ENCODE measurements around the gene CYP2W1. TPM values are rescaled to one million over a fixed set of nuclear protein-coding genes. Genes with fewer than 3 reads are reported as not detected.

Gene CYP2W1
- total RNA-seq, 1 experiment from 2014 or later, result not detected

DNA sequence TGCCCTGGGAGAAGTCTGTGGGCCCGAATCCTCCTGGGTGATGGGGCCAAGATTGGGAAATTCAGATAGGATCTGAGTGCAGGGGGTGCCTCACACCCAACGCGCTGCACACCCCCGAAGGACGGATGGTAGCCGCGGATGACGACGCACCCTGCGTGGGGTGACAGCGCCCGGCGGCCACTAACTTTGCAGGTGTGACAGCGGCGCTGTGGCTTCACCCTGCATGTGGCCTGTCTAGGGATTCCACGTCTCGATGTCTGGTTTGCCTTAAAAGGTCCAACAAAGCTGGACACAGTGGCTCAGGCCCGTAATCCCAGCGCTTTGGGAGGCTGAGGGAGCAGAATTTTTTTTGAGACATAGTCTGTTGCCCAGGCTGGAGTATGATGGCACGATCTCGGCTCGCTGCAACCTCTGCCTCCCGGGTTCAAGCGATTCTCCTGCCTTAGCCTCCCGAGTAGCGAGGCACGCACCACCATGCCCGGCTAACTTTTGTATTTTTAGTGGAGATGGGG lies 47.1 kb upstream of the CYP2W1 start:
- no peak for DNase-seq (ENCODE audit: unreplicated experiment)
- ChIA-PET CTCF (no interaction called here), POLR2A (no interaction called here)
- no TSS peak for BruUV-seq (replicated peaks)
- Mint-ChIP-seq H3K27ac (ENCODE audit: low read depth, unreplicated experiment) (no peak overlapping the region), H3K4me1 (ENCODE audit: insufficient read depth, unreplicated experiment) (no peaks in the 10 kb centered on the region), H3K27me3 (ENCODE audit: insufficient read depth, unreplicated experiment) (peaks cover 4% of the 10 kb centered on the region), H3K36me3 (ENCODE audit: insufficient read depth, unreplicated experiment) (no peaks in the 10 kb centered on the region), H3K4me3 (ENCODE audit: unreplicated experiment) (no peak overlapping the region), H3K9me3 (ENCODE audit: unreplicated experiment) (no peaks in the 10 kb centered on the region)
- TF ChIP-seq, protein P1, sequence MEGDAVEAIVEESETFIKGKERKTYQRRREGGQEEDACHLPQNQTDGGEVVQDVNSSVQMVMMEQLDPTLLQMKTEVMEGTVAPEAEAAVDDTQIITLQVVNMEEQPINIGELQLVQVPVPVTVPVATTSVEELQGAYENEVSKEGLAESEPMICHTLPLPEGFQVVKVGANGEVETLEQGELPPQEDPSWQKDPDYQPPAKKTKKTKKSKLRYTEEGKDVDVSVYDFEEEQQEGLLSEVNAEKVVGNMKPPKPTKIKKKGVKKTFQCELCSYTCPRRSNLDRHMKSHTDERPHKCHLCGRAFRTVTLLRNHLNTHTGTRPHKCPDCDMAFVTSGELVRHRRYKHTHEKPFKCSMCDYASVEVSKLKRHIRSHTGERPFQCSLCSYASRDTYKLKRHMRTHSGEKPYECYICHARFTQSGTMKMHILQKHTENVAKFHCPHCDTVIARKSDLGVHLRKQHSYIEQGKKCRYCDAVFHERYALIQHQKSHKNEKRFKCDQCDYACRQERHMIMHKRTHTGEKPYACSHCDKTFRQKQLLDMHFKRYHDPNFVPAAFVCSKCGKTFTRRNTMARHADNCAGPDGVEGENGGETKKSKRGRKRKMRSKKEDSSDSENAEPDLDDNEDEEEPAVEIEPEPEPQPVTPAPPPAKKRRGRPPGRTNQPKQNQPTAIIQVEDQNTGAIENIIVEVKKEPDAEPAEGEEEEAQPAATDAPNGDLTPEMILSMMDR (IDR thresholded peaks at IDR 0.05; ENCODE audit: unreplicated experiment), result no peak
- intact Hi-C loops (cut with micrococcal nuclease), result loop anchor here (2.0 kb wide), 1 partner anchor 39 kb away; the partner anchor contains the start of gene COX19

DNA sequence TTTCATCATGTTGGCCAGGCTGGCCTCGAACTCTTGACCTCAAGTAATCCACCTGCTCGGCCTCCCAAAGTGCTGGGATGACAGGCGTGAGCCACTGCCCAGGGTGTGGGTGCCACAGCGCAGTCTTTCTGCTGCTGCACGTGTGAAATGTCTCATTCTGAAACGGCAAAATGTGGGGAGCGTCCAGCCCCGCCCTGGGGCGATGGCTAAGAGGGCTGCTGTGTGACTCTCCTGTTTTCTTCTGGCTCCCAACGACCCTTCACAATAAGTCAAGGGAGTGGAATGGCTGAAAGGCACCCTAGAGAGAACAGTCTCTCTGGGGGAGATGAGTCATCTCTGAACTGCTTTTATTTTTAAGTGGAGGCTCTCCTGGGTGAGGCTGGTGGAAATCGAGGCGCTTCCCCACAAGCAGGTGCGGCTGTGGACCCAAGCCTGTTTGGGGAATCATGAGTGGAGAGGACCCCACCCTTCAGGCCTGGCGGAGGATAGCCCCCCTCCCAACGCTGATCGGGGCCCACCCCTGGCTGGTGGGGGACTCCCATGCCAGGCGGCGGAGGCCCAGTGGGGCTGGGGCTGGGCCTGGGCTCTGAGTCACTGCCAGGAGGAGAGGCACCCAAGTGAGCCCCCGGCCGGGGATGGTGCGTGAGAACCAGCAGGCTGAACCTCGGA lies 46.5 kb upstream of the CYP2W1 start:
- Mint-ChIP-seq H3K4me3 (ENCODE audit: unreplicated experiment) (no peak overlapping the region), H3K36me3 (ENCODE audit: insufficient read depth, unreplicated experiment) (no peaks in the 10 kb centered on the region), H3K9me3 (ENCODE audit: unreplicated experiment) (no peaks in the 10 kb centered on the region), H3K27ac (ENCODE audit: low read depth, unreplicated experiment) (no peak overlapping the region), H3K4me1 (ENCODE audit: insufficient read depth, unreplicated experiment) (no peaks in the 10 kb centered on the region), H3K27me3 (ENCODE audit: insufficient read depth, unreplicated experiment) (peaks cover 10% of the 10 kb centered on the region)
- TF ChIP-seq, protein P1 (IDR thresholded peaks at IDR 0.05; ENCODE audit: unreplicated experiment), result no peak
- no TSS peak for BruUV-seq (replicated peaks)
- ChIA-PET POLR2A (no interaction called here), CTCF (no interaction called here)
- intact Hi-C loops (cut with micrococcal nuclease), result loop anchor here (2.0 kb wide), 1 partner anchor 38 kb away; the partner anchor contains the start of gene COX19
- DNase-seq (ENCODE audit: unreplicated experiment), result peak; percentile 83

DNA sequence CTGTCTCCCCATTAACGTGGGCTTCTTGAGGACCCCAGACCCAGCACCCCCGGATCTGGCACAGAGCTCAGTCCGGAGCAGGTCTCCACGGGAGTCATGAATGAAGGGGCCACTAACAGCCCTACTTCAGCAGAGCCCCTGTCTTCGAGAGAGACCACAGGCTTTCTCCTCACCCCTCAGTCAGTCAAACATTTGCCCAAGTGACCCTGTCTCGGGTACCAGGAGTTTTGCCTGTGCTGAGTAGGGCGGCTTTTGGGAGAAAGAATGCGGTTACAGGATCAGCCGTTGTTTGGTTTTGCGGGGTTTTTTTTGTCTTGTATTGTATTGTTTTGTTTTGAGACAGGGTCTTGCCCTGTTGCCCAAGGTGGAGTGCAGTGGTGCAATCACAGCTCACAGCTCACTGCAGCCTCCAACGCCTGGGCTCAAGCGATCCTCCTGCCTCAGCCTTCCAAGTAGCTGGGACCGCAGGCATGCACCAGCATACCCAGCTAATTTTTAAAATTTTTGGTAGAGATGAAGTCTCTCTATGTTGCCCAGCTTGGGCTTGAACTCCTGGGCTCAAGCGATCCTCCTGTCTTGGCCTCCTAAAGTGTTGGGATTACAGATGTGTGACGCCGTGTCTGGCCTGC lies 45.0 kb upstream of the CYP2W1 start:
- POLR2A ChIA-PET, result no interaction called here
- H3K9me3 Mint-ChIP-seq (ENCODE audit: unreplicated experiment), result no peaks in the 10 kb centered on the region
- BruUV-seq (replicated peaks), result no TSS peak
- CTCF ChIA-PET, result no interaction called here
- H3K4me3 Mint-ChIP-seq (ENCODE audit: unreplicated experiment), result no peak overlapping the region
- TF ChIP-seq, protein P1 (IDR thresholded peaks at IDR 0.05; ENCODE audit: unreplicated experiment), result no peak
- no peaks in the 10 kb centered on the region for H3K36me3 Mint-ChIP-seq (ENCODE audit: insufficient read depth, unreplicated experiment)
- intact Hi-C loops (cut with micrococcal nuclease), result loop anchor here (2.0 kb wide), 1 partner anchor 37 kb away; the partner anchor contains the start of gene COX19
- DNase-seq (ENCODE audit: unreplicated experiment), result no peak
- H3K4me1 Mint-ChIP-seq (ENCODE audit: insufficient read depth, unreplicated experiment), result no peaks in the 10 kb centered on the region
- H3K27ac Mint-ChIP-seq (ENCODE audit: low read depth, unreplicated experiment), result no peak overlapping the region
- peaks cover 21% of the 10 kb centered on the region for H3K27me3 Mint-ChIP-seq (ENCODE audit: insufficient read depth, unreplicated experiment)

DNA sequence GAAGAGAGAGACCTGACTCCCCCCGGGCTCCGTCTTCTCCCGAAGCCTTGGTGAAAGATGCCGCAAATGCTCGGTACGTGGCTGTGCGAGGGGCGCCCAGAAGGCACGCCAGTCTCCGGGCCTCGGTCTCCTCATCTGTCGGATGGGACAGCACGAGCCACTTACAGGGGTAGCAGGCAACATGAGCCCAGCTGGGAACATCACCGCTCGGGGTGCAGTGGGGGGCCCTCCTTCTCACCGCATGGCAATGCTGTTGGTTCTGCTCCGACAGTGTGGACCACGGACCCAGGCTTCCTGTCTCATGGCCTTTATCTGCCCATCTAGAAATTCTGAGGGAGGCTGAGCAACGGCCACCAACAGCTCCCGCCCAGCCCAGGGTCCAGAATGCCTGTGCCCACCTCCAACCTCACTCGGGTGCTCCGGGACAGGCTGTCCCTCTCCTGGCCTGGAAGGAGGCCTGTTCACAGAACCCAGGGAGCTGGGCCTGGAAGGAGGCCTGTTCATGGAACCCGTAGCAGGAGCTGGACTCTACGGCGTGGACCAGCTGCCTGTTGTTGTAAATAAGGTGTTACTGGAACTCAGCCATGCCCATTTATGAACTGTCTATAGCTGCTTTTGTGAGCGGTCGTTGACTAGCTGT lies 44.3 kb upstream of the CYP2W1 start:
- TF ChIP-seq, protein P1 (IDR thresholded peaks at IDR 0.05; ENCODE audit: unreplicated experiment), result no peak
- peaks cover 21% of the 10 kb centered on the region for H3K27me3 Mint-ChIP-seq (ENCODE audit: insufficient read depth, unreplicated experiment)
- no peak for DNase-seq (ENCODE audit: unreplicated experiment)
- H3K27ac Mint-ChIP-seq (ENCODE audit: low read depth, unreplicated experiment), result no peak overlapping the region
- no TSS peak for BruUV-seq (replicated peaks)
- H3K36me3 Mint-ChIP-seq (ENCODE audit: insufficient read depth, unreplicated experiment), result no peaks in the 10 kb centered on the region
- no peaks in the 10 kb centered on the region for H3K4me1 Mint-ChIP-seq (ENCODE audit: insufficient read depth, unreplicated experiment)
- no peaks in the 10 kb centered on the region for H3K9me3 Mint-ChIP-seq (ENCODE audit: unreplicated experiment)
- ChIA-PET CTCF (no interaction called here), POLR2A (interaction anchor here (0.7 kb wide), 1 partner anchor 13 kb away, joined by 3 read pairs; no protein-coding TSS in a partner anchor)
- no peak overlapping the region for H3K4me3 Mint-ChIP-seq (ENCODE audit: unreplicated experiment)
- intact Hi-C loops (cut with micrococcal nuclease), result no loop called here
